ENCODE measurements around the gene PLEKHD1.

DNA sequence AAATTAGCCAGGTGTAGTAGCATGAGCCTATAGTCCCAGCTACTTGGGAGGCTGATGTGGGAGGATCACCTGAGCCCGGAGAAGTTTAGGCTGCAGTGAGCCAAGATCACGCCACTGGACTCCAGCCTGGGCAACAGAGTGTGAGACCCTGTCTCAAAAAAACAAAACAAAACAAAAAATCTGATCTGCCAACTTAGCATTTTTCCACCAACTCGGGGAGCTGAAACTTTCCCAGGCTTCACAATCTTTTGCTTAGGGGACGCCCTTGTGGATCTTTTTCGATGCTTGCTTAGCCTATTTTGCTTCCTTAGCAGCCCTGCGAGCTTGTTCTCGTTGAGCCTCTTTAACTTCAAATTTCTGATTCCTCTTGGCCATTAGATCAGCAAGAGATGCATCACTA is 76.3 kb downstream of the PLEKHD1 start:
- TF ChIP-seq CTCF (IDR thresholded peaks at IDR 0.05 in 2 of 3, conservative IDR thresholded peaks at IDR 0.05 in 1 of 3; ENCODE audit: borderline replicate concordance in 1 of 3, insufficient read depth in 1 of 3, low read depth in 2 of 3, low read length in 2 of 3) = no peak
- no peak for TF ChIP-seq RAD21 (IDR thresholded peaks at IDR 0.05; ENCODE audit: low read depth)
- TF ChIP-seq POLR2A (IDR thresholded peaks at IDR 0.05; ENCODE audit: borderline replicate concordance, extremely low read depth, insufficient read depth, insufficient read length) = no peak
- no peak for TF ChIP-seq YY1 (IDR thresholded peaks at IDR 0.05; ENCODE audit: extremely low read depth, insufficient replicate concordance, low read depth, low read length)
- TF ChIP-seq CEBPB (IDR thresholded peaks at IDR 0.05; ENCODE audit: low read depth) = no peak
- no peak for TF ChIP-seq SRF (IDR thresholded peaks at IDR 0.05; ENCODE audit: low read depth)
- TF ChIP-seq, protein P1, sequence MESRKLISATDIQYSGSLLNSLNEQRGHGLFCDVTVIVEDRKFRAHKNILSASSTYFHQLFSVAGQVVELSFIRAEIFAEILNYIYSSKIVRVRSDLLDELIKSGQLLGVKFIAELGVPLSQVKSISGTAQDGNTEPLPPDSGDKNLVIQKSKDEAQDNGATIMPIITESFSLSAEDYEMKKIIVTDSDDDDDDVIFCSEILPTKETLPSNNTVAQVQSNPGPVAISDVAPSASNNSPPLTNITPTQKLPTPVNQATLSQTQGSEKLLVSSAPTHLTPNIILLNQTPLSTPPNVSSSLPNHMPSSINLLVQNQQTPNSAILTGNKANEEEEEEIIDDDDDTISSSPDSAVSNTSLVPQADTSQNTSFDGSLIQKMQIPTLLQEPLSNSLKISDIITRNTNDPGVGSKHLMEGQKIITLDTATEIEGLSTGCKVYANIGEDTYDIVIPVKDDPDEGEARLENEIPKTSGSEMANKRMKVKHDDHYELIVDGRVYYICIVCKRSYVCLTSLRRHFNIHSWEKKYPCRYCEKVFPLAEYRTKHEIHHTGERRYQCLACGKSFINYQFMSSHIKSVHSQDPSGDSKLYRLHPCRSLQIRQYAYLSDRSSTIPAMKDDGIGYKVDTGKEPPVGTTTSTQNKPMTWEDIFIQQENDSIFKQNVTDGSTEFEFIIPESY (IDR thresholded peaks at IDR 0.05; ENCODE audit: extremely low read depth, insufficient replicate concordance, low read length) = no peak
- TF ChIP-seq POLR2AphosphoS5 (IDR thresholded peaks at IDR 0.05; ENCODE audit: low read depth, low read length) = no peak

Measured in HCT116 (cell line).